GM23248 (cell line): ENCODE measurements around the gene LRPAP1.

Experiments used
- EZH2 ChIP-seq: fragments of 200-600 bp; sonication (generic); IDR thresholded peaks from 2 replicates; pipeline ENCODE4 v1.6.1; 2018; ENCODE audit warnings: antibody characterized with exemption, mild to moderate bottlenecking; ENCODE audit not compliant: insufficient read depth, poor library complexity, severe bottlenecking
- EZH2phosphoT487 ChIP-seq: fragments of 200-600 bp; sonication (generic); IDR thresholded peaks from 2 replicates; pipeline ENCODE4 v1.6.1; 2018; ENCODE audit warnings: antibody characterized with exemption, moderate library complexity, mild to moderate bottlenecking, low read depth; ENCODE audit not compliant: insufficient read depth

DNA sequence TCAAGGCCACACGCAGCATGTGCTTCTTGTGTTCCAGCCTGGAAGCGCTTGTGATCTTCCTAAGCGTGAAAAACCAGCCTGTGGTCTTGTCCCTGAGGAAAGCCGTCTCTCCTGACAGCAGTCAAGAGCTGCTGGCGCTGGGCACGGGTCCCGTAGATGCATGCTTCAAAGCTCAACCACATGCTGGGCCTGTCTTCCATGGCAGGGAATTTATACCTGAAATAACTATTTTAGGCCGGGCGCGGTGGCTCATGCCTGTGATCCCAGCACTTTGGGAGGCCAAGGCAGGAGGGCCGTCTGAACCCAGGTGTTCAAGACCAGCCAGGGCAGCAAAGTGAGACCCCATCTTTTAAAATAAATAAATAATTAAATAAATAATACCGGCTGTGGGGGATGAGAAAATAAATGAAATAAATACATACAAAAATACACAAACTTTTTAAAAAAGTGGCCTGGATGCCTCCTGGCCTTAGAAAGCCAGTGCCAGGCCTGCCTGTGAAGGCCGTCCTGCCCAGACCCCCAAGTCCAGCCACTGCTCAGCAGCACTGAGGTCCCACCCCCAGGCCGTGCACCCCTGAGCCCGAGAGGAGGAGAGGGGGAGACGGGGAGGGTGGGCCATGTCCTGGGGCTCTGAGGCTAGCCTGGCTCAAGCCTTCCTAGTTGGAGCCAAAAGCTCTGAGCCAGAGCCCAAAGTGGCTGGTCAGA, 10.4 kb downstream of the LRPAP1 start:
- TF ChIP-seq EZH2phosphoT487 = no peak
- TF ChIP-seq EZH2 = no peak
